Measurements from ENCODE around the gene JMJD4. TPM values are rescaled to one million over a fixed set of nuclear protein-coding genes. Genes with fewer than 3 reads are reported as not detected.

Gene JMJD4
- total and polyA plus RNA-seq, 9 of the 15 experiments (the other 6 are each of a cell fraction or from before 2014, with no cell fraction given): 1.4 to 42.6 (median 29.2) TPM

- 0 out of 2 replicates have a peak, but pooled peaks have one; percentile 8 for TF ChIP-seq ZFPM2 (CRISPR knock-in tag; IDR thresholded peaks at IDR 0.05)
- TF ChIP-seq CBFB (CRISPR knock-in tag; IDR thresholded peaks at IDR 0.05): peak; percentile 63; the same call in 1 of the 2 replicates
- peak; percentile 49 for TF ChIP-seq HNRNPLL (IDR thresholded peaks at IDR 0.05; ENCODE audit: low read depth, low read length, poor library complexity, severe bottlenecking)
- TF ChIP-seq NCOA1 (IDR thresholded peaks at IDR 0.05; ENCODE audit: low read depth): peak; percentile 99
- peak; percentile 39 for TF ChIP-seq SP2 (IDR thresholded peaks at IDR 0.05; ENCODE audit: extremely low read depth, low read depth, low read length, poor library complexity, severe bottlenecking)
- TF ChIP-seq CREBBP (IDR thresholded peaks at IDR 0.05; ENCODE audit: low read depth, low read length): no peak
- TF ChIP-seq C11orf30 (IDR thresholded peaks at IDR 0.05; ENCODE audit: low read depth): peak; percentile 95
- TF ChIP-seq NR2C1 (IDR thresholded peaks at IDR 0.05): no peak
- TF ChIP-seq NR2C1 (tag; IDR thresholded peaks at IDR 0.05): peak; percentile 75
- TF ChIP-seq ZNF766 (CRISPR knock-in tag; conservative IDR thresholded peaks at IDR 0.05): 0 out of 2 replicates have a peak, but pooled peaks have one; percentile 54
- no peak for TF ChIP-seq POLR2H (tag; IDR thresholded peaks at IDR 0.05; ENCODE audit: low read depth)
- peak; percentile 95 for TF ChIP-seq CXXC5 (CRISPR knock-in tag; IDR thresholded peaks at IDR 0.05)
- peak; percentile 93 for TF ChIP-seq ZFX (CRISPR knock-in tag; IDR thresholded peaks at IDR 0.05)
- no peak for TF ChIP-seq ZNF445 (CRISPR knock-in tag; IDR thresholded peaks at IDR 0.05; ENCODE audit: low read depth)
- TF ChIP-seq RERE (CRISPR knock-in tag; IDR thresholded peaks at IDR 0.05; ENCODE audit: borderline replicate concordance): no peak
- TF ChIP-seq EHMT2 (IDR thresholded peaks at IDR 0.05): no peak
- peak; percentile 93 for TF ChIP-seq POLR2B (IDR thresholded peaks at IDR 0.05; ENCODE audit: low read depth, partially characterized antibody)
- TF ChIP-seq ZNF197 (CRISPR knock-in tag; IDR thresholded peaks at IDR 0.05; ENCODE audit: low read depth): 0 out of 2 replicates have a peak, but pooled peaks have one; percentile 9
- TF ChIP-seq GATAD2A (IDR thresholded peaks at IDR 0.05): peak; percentile 75; the same call in 1 of the 2 replicates
- TF ChIP-seq, protein P1, sequence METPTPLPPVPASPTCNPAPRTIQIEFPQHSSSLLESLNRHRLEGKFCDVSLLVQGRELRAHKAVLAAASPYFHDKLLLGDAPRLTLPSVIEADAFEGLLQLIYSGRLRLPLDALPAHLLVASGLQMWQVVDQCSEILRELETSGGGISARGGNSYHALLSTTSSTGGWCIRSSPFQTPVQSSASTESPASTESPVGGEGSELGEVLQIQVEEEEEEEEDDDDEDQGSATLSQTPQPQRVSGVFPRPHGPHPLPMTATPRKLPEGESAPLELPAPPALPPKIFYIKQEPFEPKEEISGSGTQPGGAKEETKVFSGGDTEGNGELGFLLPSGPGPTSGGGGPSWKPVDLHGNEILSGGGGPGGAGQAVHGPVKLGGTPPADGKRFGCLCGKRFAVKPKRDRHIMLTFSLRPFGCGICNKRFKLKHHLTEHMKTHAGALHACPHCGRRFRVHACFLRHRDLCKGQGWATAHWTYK (CRISPR knock-in tag; IDR thresholded peaks at IDR 0.05): peak; percentile 89
- TF ChIP-seq TCF3 (CRISPR knock-in tag; IDR thresholded peaks at IDR 0.05): no peak
- peak; percentile 82 for TF ChIP-seq MBD2 (IDR thresholded peaks at IDR 0.05; ENCODE audit: borderline replicate concordance, low read depth)
- peak in 1 of 2 experiments; percentile 85; a peak in 2 of 3 replicates for TF ChIP-seq CBX3 (IDR thresholded peaks at IDR 0.05; ENCODE audit: borderline replicate concordance in 1 of 2, low read length in 2 of 2)
These were observed at the start of gene JMJD4, which contains the start of gene SNAP47 (continued) for GRCh38 chr1:227734856-227735538.
